ENCODE data around the gene PGS1. TPM values are rescaled to one million over a fixed set of nuclear protein-coding genes. Genes with fewer than 3 reads are reported as not detected.

Gene PGS1
- total and polyA plus RNA-seq, 9 donors: 13.5 to 50.2 (median 35.0) TPM

- H3K36me3 ChIP-seq: no peaks in the 10 kb centered on the region
- no peaks in the 10 kb centered on the region for H3K27me3 ChIP-seq
- no peak overlapping the region for H3K4me3 ChIP-seq
- H3K27ac ChIP-seq: no peak overlapping the region
- TF ChIP-seq, protein P1, sequence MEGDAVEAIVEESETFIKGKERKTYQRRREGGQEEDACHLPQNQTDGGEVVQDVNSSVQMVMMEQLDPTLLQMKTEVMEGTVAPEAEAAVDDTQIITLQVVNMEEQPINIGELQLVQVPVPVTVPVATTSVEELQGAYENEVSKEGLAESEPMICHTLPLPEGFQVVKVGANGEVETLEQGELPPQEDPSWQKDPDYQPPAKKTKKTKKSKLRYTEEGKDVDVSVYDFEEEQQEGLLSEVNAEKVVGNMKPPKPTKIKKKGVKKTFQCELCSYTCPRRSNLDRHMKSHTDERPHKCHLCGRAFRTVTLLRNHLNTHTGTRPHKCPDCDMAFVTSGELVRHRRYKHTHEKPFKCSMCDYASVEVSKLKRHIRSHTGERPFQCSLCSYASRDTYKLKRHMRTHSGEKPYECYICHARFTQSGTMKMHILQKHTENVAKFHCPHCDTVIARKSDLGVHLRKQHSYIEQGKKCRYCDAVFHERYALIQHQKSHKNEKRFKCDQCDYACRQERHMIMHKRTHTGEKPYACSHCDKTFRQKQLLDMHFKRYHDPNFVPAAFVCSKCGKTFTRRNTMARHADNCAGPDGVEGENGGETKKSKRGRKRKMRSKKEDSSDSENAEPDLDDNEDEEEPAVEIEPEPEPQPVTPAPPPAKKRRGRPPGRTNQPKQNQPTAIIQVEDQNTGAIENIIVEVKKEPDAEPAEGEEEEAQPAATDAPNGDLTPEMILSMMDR (IDR thresholded peaks at IDR 0.05): no peak
- no peak for TF ChIP-seq POLR2A (IDR thresholded peaks at IDR 0.05)
- no peak for TF ChIP-seq EP300 (IDR thresholded peaks at IDR 0.05)
- DNase-seq: no peak
- WGBS, 3 donors: 78 to 83% (median 81%) methylated on average over 17 to 20 of the region's 20 CpGs
- H3K9me3 ChIP-seq: no peaks in the 10 kb centered on the region
- H3K4me1 ChIP-seq (ENCODE audit: insufficient read depth): peaks cover 2% of the 10 kb centered on the region
- intact Hi-C loops (cut with DNase I): no loop called here
These were observed 59.2 kb downstream of the PGS1 start for GRCh38 chr17:78437508-78438169.

- WGBS, 3 donors: 75 to 77% (median 76%) methylated on average over 8 to 10 of the region's 10 CpGs
These were observed 59.8 kb downstream of the PGS1 start for GRCh38 chr17:78438271-78438691.

GRCh38 chr17:78438694-78439325 lies 60.4 kb downstream of the PGS1 start:
- peaks cover 2% of the 10 kb centered on the region for H3K4me1 ChIP-seq (ENCODE audit: insufficient read depth)
- no peaks in the 10 kb centered on the region for H3K36me3 ChIP-seq
- H3K4me3 ChIP-seq: no peak overlapping the region
- 72 to 79% (median 78%) methylated on average over 16 of the region's 16 CpGs for WGBS, 3 donors
- TF ChIP-seq POLR2A (IDR thresholded peaks at IDR 0.05) (no peak), EP300 (IDR thresholded peaks at IDR 0.05) (no peak)
- TF ChIP-seq, protein P1 (IDR thresholded peaks at IDR 0.05): no peak
- DNase-seq: no peak
- no peaks in the 10 kb centered on the region for H3K27me3 ChIP-seq
- H3K27ac ChIP-seq: no peak overlapping the region
- intact Hi-C loops (cut with DNase I): no loop called here
- no peaks in the 10 kb centered on the region for H3K9me3 ChIP-seq

More at GRCh38 chr17:78438271-78438691, 59.8 kb downstream of the PGS1 start:
- intact Hi-C loops (cut with DNase I): no loop called here
- Histone ChIP-seq H3K9me3 (no peaks in the 10 kb centered on the region), H3K4me1 (ENCODE audit: insufficient read depth) (peaks cover 2% of the 10 kb centered on the region), H3K27me3 (no peaks in the 10 kb centered on the region), H3K4me3 (no peak overlapping the region), H3K27ac (no peak overlapping the region), H3K36me3 (no peaks in the 10 kb centered on the region)
- TF ChIP-seq, protein P1 (IDR thresholded peaks at IDR 0.05): no peak
- TF ChIP-seq POLR2A (IDR thresholded peaks at IDR 0.05) (no peak), EP300 (IDR thresholded peaks at IDR 0.05) (no peak)
- DNase-seq: no peak

GRCh38 chr17:78441271-78441971 lies 63.0 kb downstream of the PGS1 start:
- Histone ChIP-seq H3K4me1 (ENCODE audit: insufficient read depth) (peaks cover 2% of the 10 kb centered on the region), H3K9me3 (no peaks in the 10 kb centered on the region), H3K4me3 (no peak overlapping the region), H3K27ac (no peak overlapping the region), H3K36me3 (no peaks in the 10 kb centered on the region), H3K27me3 (no peaks in the 10 kb centered on the region)
- TF ChIP-seq EP300 (IDR thresholded peaks at IDR 0.05) (no peak), POLR2A (IDR thresholded peaks at IDR 0.05) (no peak)
- TF ChIP-seq, protein P1 (IDR thresholded peaks at IDR 0.05): no peak
- WGBS, 3 donors: 53 to 58% (median 57%) methylated on average over 12 of the region's 12 CpGs
- intact Hi-C loops (cut with DNase I): no loop called here
- DNase-seq: no peak

Data from ovary (tissue), 9 donors.